NCI-H2171 treated with DMSO at 0.1 percent for 48 hours (cell line): ENCODE measurements around the gene OGFR.

Experiments used
- DNase-seq: peaks from one replicate; lab custom pipeline; 2025; lab: John Stamatoyannopoulos, UW

Gene OGFR

GRCh38 chr20:62769346-62770071 lies 35.1 kb upstream of the OGFR start:
- DNase-seq: no peak

DNA sequence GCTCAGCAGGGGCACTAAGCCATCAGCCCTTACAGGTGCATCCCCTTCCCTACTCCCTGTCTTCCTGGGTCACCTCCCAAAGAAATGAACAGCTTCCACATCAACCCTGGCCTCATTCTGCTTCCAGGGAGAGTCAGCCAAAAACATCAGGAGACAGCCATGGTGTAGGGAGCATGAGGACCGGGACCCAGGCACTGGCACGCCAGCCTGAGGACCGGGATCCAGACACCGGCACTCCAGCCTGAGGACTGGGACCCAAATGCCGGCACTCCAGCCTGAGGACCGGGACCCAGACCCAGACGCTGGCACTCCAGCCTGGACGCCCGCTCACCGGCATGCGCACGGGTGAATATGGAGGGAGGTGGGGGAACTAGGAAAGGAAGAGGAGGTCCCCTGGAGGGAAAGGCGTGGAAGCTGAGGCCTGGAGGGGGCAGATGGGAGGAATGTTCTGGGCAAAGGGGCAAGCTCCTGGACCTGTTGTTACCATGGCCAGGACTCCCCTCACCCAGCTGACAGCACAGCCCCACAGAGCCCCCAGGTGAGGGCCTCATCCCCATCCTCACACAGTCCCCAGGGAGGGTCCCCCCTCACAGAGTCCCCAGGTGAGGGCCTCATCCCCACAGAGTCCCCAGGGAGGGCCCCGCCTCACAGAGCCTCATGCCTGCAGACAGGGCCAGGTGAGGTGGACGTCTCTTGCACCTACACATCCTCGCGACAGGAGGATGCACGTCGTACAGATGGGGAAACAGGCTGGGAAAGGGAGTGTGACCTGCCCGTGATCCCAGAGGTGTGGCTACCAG lies 34.3 kb upstream of the OGFR start:
- DNase-seq: peak; percentile 13

- DNase-seq: no peak
Measured at GRCh38 chr20:62770916-62771315, 33.7 kb upstream of the OGFR start.

DNA sequence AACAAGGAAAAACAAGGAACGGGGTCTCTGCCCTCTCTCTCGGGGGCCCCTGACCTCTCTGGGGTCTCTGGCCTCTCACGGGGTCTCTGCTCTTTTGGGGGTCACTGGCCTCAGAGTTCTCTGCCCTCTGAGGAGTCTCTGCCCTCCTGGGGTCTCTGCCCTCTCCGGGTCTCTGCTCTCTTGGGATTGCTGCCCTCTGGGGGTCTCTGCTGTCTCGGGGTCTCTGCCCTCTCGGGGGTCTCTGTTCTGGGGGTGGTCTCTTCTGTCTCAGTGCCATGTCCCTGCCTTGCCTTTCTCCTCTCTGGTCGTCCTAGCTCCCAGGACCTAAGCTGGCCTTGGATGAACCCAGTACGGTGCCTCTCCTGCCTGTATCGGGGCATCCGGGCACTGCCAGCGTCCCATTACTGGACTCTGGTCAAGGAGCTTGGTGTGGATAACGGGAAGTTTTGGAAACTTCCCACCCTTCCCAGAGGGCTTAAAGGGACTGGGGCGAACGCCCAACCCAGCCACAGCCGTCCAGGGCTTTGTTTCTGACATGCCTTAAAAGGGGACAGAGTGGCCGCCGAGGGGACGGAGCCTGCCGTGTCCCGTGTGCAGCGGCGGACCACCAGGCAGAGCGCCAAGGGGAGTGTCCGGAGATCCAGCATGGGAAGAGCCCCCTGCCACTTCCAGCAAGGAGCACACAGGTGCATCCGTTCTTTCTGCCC lies 33.1 kb upstream of the OGFR start:
- DNase-seq: no peak

- no peak for DNase-seq
Measured at GRCh38 chr20:62772103-62772611, 32.5 kb upstream of the OGFR start.

- peak; percentile 55 for DNase-seq
Measured at GRCh38 chr20:62772619-62772989, 32.0 kb upstream of the OGFR start.

DNA sequence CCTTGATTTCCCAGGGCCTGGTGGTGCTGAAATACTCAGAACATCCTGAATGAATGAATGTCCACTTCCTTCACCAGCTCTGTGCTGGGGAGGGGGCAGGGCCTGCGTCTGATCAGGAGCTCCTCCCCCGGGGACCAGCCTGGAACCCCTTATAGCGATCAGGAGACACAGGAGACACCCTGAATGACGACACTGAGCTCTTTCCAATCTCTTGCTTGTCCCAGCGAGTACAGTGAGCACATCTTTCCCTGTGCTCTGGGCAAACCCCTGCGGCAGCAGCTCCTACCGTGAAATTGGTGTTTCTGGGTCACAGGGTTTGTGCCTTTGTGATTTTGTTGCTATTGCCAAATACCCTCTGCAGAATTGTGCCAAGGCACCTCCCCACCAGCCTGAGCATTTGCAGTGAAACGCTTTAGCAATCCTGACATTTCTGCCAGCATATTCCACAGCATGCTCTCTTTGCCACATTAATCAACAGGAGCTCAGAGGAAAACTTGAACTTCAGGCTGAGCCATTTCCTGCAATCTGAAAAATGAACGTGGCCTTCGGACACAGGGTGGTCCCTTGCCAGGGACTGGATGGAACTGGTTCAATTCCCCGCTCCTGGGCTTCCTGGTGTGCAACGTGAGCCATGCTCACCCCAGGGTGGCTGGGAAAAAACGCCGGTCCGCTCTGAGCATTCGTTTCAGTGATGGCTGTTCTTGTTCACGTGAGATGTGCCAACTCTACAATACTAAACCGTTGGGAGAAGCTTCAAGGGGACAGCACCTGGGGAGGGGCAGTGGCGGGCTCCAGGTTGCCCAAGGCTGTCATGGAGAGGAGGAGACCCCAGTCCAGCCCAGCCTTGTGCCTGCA lies 31.4 kb upstream of the OGFR start:
- DNase-seq: peak; percentile 63

- DNase-seq: peak; percentile 94
Measured at GRCh38 chr20:62773845-62774714, 30.6 kb upstream of the OGFR start.

- peak; percentile 34 for DNase-seq
Measured at GRCh38 chr20:62774762-62775161, 29.9 kb upstream of the OGFR start.

- DNase-seq: no peak
Measured at GRCh38 chr20:62775206-62775605, 29.4 kb upstream of the OGFR start.

GRCh38 chr20:62776035-62776691 lies 28.5 kb upstream of the OGFR start:
- DNase-seq: no peak

- peak; percentile 89 for DNase-seq
Measured at GRCh38 chr20:62776692-62777527, 27.7 kb upstream of the OGFR start.

GRCh38 chr20:62777528-62777830 lies 27.2 kb upstream of the OGFR start:
- no peak for DNase-seq

GRCh38 chr20:62778058-62778457 lies 26.6 kb upstream of the OGFR start:
- no peak for DNase-seq

DNA sequence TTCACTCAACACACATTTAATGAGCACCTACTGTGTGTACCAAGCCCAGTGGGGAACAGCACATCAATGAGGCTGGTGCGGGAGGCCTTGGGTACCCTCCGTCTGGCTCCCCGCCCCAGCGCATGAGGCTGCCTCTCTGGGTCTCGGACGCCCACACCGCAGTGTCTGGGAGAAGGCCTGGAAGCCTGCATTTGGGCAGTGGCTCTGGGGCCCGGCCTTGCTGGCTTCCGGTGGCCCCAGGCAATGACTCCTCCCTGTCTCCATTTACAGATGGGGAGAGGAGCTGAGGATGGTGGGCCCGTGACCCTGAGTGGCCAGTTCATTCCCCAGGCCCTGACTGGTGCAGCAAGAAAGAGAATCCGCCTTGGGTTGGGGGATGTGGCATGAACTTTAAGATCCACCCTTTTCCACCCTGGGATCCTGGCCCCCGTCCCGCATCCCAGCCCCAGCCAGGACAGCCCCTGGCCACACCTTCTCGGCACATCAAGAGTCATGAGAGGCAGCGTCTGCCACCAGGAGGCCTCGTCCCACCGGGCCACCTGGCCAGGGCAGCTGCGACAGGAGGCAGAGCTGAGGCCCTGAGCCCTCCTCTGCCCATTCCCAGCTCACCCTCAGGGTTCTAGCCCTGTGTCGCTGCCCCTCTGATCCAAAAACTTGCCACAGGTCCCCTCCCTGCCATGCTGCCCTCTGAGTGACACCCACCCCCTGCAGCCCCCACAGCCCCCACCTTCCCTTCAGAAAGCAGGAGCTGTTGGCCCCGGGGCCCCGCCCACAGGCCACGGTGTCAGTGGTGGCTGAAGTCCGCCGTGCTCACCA lies 25.8 kb upstream of the OGFR start:
- DNase-seq: peak; percentile 27

- DNase-seq: no peak
Measured at GRCh38 chr20:62779417-62779685, 25.3 kb upstream of the OGFR start.

DNA sequence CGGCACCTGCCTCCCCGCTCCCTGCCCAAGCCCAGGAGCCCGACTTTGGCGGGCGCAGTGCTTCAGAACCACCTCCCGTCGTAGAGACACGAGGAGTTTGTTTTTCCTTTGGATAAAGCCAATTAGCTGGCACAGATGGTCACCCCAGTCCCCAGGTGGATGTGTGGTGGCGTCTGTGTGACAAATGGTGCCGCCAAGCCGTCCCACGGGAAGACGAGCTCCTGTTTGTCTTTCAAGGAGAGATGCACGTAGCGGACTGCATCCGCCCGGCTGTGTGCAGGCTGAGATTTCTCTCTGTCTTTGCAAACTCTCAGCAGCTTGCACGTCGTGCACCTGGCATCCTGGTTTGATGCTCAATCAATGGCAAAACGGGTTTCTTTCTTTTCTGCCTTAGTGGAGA lies 24.4 kb upstream of the OGFR start:
- DNase-seq: peak; percentile 98

DNA sequence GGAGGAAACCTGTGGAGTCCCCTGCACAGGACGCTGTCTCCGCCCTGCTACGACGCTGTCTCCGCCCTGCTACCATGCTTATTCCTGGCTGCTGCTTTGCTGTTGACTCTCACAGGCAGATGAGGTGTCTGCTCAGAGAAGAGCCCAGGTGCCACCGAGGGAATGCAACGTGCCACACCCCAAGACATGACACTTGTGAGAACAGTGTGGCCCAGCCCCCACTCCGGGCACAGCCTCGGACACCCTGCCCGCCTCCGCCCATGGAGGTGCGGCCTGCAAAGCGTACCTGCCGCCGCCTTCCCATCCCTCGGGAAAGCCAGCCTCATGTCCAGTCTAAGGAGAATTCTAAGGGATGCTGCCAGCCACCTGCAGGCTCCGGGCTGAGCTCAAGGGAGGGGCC lies 23.9 kb upstream of the OGFR start:
- DNase-seq: peak; percentile 94
